HCT116 (cell line): ENCODE results near the gene MARCHF2. TPM values are rescaled to one million over a fixed set of nuclear protein-coding genes. Genes with fewer than 3 reads are reported as not detected.
"Not testable (repeated sequence)": the region's sequence is repeated elsewhere in the genome, so short reads cannot be mapped to it uniquely, and the experiment has no call there.

Source experiments
- ATAC-seq: fragments of 200-7000 bp; cut with Tn5 transposase; 2 replicates; pipeline ENCODE4 v1.9.1; 2020; ENCODE audit warnings: mild to moderate bottlenecking, moderate library complexity
- BruUV-seq: library from RNA; stranded (reverse); fragments of 400-500 nt; replicated peaks from 2 replicates; lab custom pipeline; 2021; lab: Mats Ljungman, UMichigan
- CTCF ChIA-PET: fragments of 300-600 bp; sonication (Branson Sonifier 250); formaldehyde crosslinking; loops from one replicate; lab custom pipeline; 2021; ENCODE audit warnings: antibody characterized with exemption; lab: Charles Lee
- POLR2A ChIA-PET: fragments of 300-600, 350-600 bp; sonication (Branson Sonifier 250); formaldehyde crosslinking; loops from one replicate; lab custom pipeline; 2021; ENCODE audit warnings: antibody characterized with exemption; lab: Charles Lee
- RAD21 ChIA-PET, 2 experiments: fragments of 300-600 bp; sonication (Branson Sonifier 250); formaldehyde crosslinking; loops; one replicate each; lab custom pipeline; 2023; ENCODE audit warnings: low total read pairs in 2 of 2; ENCODE audit not compliant: uncharacterized antibody in 2 of 2, unreplicated experiment in 2 of 2, low non-redundant PET in 1 of 2; lab: Charles Lee
- DNase-seq: peaks from one replicate; pipeline ENCODE4 v3.0.0-alpha.2; 2010; ENCODE audit warnings: low read depth, low spot score
- H2AFZ ChIP-seq: fragments of 200-600 bp; shearing (Covaris generic), sonication (generic); 2 replicates; pipeline ENCODE4 v1.6.1; 2017; ENCODE audit warnings: low read depth, mixed run types, mixed read lengths, antibody characterized with exemption, low read length; ENCODE audit not compliant: poor library complexity, severe bottlenecking
- H3K27ac ChIP-seq: 2 replicates; pipeline ENCODE4 v1.5.1; 2012; ENCODE audit warnings: low read depth, low read length
- H3K27me3 ChIP-seq: fragments of 200-600 bp; sonication (generic); 2 replicates; pipeline ENCODE4 v1.6.1; 2016; ENCODE audit warnings: mixed run types, low read length, mixed read lengths; ENCODE audit not compliant: insufficient read depth
- H3K36me3 ChIP-seq, 2 experiments: fragments of 200-500 bp in 1 of 2; fragments of 200-600 bp in 1 of 2; sonication (Bioruptor generic) in 1 of 2; sonication (generic) in 1 of 2; 2 replicates each; pipeline versions ENCODE4 v1.5.1 to v1.6.1; 2014 to 2016; ENCODE audit warnings: low read length in 2 of 2, inconsistent platforms in 1 of 2, mixed read lengths in 1 of 2, mixed run types in 1 of 2; ENCODE audit not compliant: insufficient read depth in 2 of 2, control insufficient read depth in 1 of 2
- H3K4me1 ChIP-seq, 2 experiments: fragments of 200-600 bp in 1 of 2; sonication (generic) in 1 of 2; 2 replicates each; pipeline versions ENCODE4 v1.5.1 to v1.6.1; 2012 to 2017; ENCODE audit warnings: low read length in 2 of 2, inconsistent platforms in 1 of 2, mild to moderate bottlenecking in 1 of 2, mixed read lengths in 1 of 2, mixed run types in 1 of 2, moderate library complexity in 1 of 2; ENCODE audit not compliant: insufficient read depth in 2 of 2, control insufficient read depth in 1 of 2
- H3K4me2 ChIP-seq: fragments of 200-600 bp; sonication (generic); 2 replicates; pipeline ENCODE4 v1.6.1; 2017; ENCODE audit warnings: mixed run types, low read length, mixed read lengths
- H3K4me3 ChIP-seq, 2 experiments: fragments of 200-600 bp in 1 of 2; sonication (generic) in 1 of 2; replicated peaks in 1 of 2; 2 replicates each; pipeline ENCODE4 v1.5.1; 2011 to 2016; ENCODE audit warnings: low read length in 2 of 2, control low read depth in 1 of 2, low read depth in 1 of 2, mild to moderate bottlenecking in 1 of 2, mixed read lengths in 1 of 2, mixed run types in 1 of 2
- H3K79me2 ChIP-seq: fragments of 200-600 bp; sonication (generic); 2 replicates; pipeline ENCODE4 v1.6.1; 2017; ENCODE audit warnings: mild to moderate bottlenecking, mixed run types, low read length, moderate library complexity, mixed read lengths; ENCODE audit not compliant: insufficient read depth
- H3K9ac ChIP-seq: fragments of 200-600 bp; sonication (generic); 2 replicates; pipeline ENCODE4 v1.6.1; 2016; ENCODE audit warnings: low read length, mixed read lengths
- H3K9me2 ChIP-seq: fragments of 200-600 bp; sonication (generic), shearing (Covaris generic); 2 replicates; pipeline ENCODE4 v1.6.1; 2017; ENCODE audit warnings: mixed run types, mild to moderate bottlenecking, moderate library complexity; ENCODE audit not compliant: insufficient read depth
- H3K9me3 ChIP-seq, 2 experiments: fragments of 200-500 bp in 1 of 2; fragments of 200-600 bp in 1 of 2; sonication (Bioruptor generic) in 1 of 2; sonication (generic) in 1 of 2; 2 replicates each; pipeline ENCODE4 v1.6.1; 2014 to 2017; ENCODE audit warnings: low read length in 2 of 2, mixed read lengths in 2 of 2, inconsistent platforms in 1 of 2, low read depth in 1 of 2, mild to moderate bottlenecking in 1 of 2, mixed run types in 1 of 2, moderate library complexity in 1 of 2; ENCODE audit not compliant: control insufficient read depth in 1 of 2, insufficient read depth in 1 of 2
- H4K20me1 ChIP-seq: fragments of 200-600 bp; sonication (generic), shearing (Covaris generic); 2 replicates; pipeline ENCODE4 v1.6.1; 2017; ENCODE audit warnings: mixed run types, mild to moderate bottlenecking, moderate library complexity; ENCODE audit not compliant: insufficient read depth
- CEBPB ChIP-seq: IDR thresholded peaks from 2 replicates; pipeline ENCODE4 v1.6.1; 2012; ENCODE audit warnings: low read depth
- FOSL1 ChIP-seq: IDR thresholded peaks from 2 replicates; pipeline ENCODE4 v1.6.1; 2012; ENCODE audit warnings: low read depth
- JUND ChIP-seq: IDR thresholded peaks from 2 replicates; pipeline ENCODE4 v1.6.1; 2012
- POLR2A ChIP-seq: IDR thresholded peaks from 2 replicates; pipeline ENCODE4 v1.7.0; 2011; ENCODE audit warnings: borderline replicate concordance; ENCODE audit not compliant: insufficient read depth, insufficient read length; ENCODE audit errors: extremely low read depth
- POLR2AphosphoS5 ChIP-seq: IDR thresholded peaks from 2 replicates; pipeline ENCODE4 v1.6.1; 2011; ENCODE audit warnings: mild to moderate bottlenecking, low read depth, low read length, moderate library complexity
- RAD21 ChIP-seq: IDR thresholded peaks from 2 replicates; pipeline ENCODE4 v1.6.1; 2012; ENCODE audit warnings: low read depth, mild to moderate bottlenecking
- SP1 ChIP-seq: IDR thresholded peaks from 2 replicates; pipeline ENCODE4 v1.6.1; 2012; ENCODE audit warnings: low read depth
- YY1 ChIP-seq: IDR thresholded peaks from 2 replicates; pipeline ENCODE4 v1.6.1; 2011; ENCODE audit warnings: low read length, low read depth, moderate library complexity, mild to moderate bottlenecking; ENCODE audit not compliant: insufficient replicate concordance; ENCODE audit errors: extremely low read depth
- intact Hi-C: fragments of 100-400 bp; cut with micrococcal nuclease; formaldehyde crosslinking; loops from 2 replicates; pipeline ENCODE4 v1.10.0; 2022
- total RNA-seq: library from RNA; stranded (reverse); gene quantifications from one replicate; pipeline ENCODE4 v1.2.1, GENCODE V29; 2021; ENCODE audit not compliant: unreplicated experiment

MARCHF2 gene
- total RNA-seq, 1 experiment from 2014 or later = 22.5 TPM

DNA sequence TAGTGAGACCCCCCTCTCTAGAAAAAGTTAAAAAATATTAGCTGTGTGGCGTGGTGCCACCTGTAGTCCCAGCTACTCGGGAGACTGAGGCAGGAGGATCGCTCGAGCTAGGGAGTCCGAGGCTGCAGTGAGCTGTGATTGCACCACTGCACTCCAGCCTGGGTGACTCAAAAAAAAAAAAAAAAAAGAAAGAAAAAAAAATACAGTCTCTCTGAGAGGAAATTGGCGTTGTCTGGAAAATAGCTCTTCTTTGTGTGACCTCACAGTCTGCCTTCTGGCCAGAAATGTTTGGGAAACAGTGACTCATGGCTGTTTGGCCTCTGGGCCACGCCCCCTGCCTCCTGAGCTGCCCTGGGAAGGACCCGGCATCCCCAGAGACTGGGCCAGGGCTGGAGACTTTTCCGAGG lies 10.7 kb downstream of the MARCHF2 start:
- RAD21 ChIA-PET = no interaction called here
- peak overlapping the region; percentile 67 for H3K4me2 ChIP-seq

DNA sequence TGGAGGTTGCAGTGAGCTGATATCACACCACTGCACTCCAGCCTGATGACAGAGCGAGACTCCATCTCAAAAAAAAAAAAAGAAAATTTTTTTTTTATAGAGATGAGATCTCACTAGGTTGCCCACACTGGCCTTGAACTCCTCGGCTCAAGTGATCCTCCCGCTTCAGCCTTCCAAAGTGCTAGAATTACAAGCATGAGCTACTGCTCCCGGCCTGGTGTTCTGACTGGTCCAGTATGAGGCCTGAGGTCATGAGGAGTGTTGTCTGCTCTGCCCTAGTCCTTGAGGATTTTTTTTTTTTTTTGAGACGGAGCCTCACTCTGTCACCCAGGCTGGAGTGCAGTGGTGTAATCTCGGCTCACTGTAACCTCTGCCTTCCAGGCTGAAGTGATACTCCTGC lies 12.2 kb downstream of the MARCHF2 start:
- H3K4me3 ChIP-seq, H3K9me3 ChIP-seq, H3K9me2 ChIP-seq, H3K4me2 ChIP-seq, H2AFZ ChIP-seq, H3K79me2 ChIP-seq, POLR2A ChIA-PET, H3K27ac ChIP-seq, RAD21 ChIA-PET, H4K20me1 ChIP-seq, H3K9ac ChIP-seq, DNase-seq, H3K36me3 ChIP-seq, BruUV-seq, ATAC-seq, H3K27me3 ChIP-seq, intact Hi-C loops: not testable (repeated sequence)
- CTCF ChIA-PET = interaction anchor here (1.4 kb wide), 1 partner anchor 12 kb away, joined by 3 read pairs; the partner anchor contains the start of gene MARCHF2
- peaks cover 13 to 19% of the 10 kb centered on the region in 2 experiments for H3K4me1 ChIP-seq

More for the DNA sequence above, 10.7 kb downstream of the MARCHF2 start:
- DNase-seq = peak; percentile 85
- Histone ChIP-seq H3K4me1 (peaks cover 13 to 19% of the 10 kb centered on the region in 2 experiments), H3K9me2 (no peaks in the 10 kb centered on the region), H3K9me3 (no peaks in the 10 kb centered on the region), H3K9ac (peak overlapping the region; percentile 36; the same call in 1 of the 2 replicates), H3K79me2 (no peaks in the 10 kb centered on the region), H3K4me3 (peak overlapping the region in 1 of 2 experiments; percentile 16; a peak in 1 of 4 replicates), H3K36me3 (no peaks in the 10 kb centered on the region)
- POLR2A ChIA-PET = interaction anchor here (0.6 to 1.6 kb wide), 7 partner anchors 10 to 90 kb away, joined by 3 to 12 read pairs (median 4); partner anchors contain the start of genes ANGPTL4, HNRNPM, MARCHF2 and ZNF414
- intact Hi-C loops = no loop called here
- ATAC-seq = peak; percentile 91
- no TSS peak for BruUV-seq
- TF ChIP-seq YY1 (no peak), JUND (peak; percentile 86), POLR2AphosphoS5 (peak; percentile 50), SP1 (peak; percentile 77), FOSL1 (peak; percentile 81), CEBPB (0 out of 2 replicates have a peak, but pooled peaks have one; percentile 56), POLR2A (no peak), RAD21 (peak; percentile 23; the same call in 1 of the 2 replicates)
- TF ChIP-seq, all 23 proteins: peak for 6
- Histone ChIP-seq H3K27ac (peak overlapping the region; percentile 65), H2AFZ (no peak overlapping the region), H3K27me3 (no peaks in the 10 kb centered on the region), H4K20me1 (no peaks in the 10 kb centered on the region)
- CTCF ChIA-PET = interaction anchor here (0.6 to 1.7 kb wide), 2 partner anchors 11 to 69 kb away, joined by 3 to 21 read pairs; partner anchors contain the start of gene MARCHF2
